GM21390 (cell line): ENCODE measurements around the gene PDE3B.
"Not testable (repeated sequence)": the region's sequence is repeated elsewhere in the genome, so short reads cannot be mapped to it uniquely, and the experiment has no call there.

Source experiments
- ATAC-seq: cut with Tn5 transposase; IDR thresholded peaks from one replicate; pipeline ENCODE4 v1.9.1; 2021; ENCODE audit not compliant: unreplicated experiment

Gene PDE3B

DNA sequence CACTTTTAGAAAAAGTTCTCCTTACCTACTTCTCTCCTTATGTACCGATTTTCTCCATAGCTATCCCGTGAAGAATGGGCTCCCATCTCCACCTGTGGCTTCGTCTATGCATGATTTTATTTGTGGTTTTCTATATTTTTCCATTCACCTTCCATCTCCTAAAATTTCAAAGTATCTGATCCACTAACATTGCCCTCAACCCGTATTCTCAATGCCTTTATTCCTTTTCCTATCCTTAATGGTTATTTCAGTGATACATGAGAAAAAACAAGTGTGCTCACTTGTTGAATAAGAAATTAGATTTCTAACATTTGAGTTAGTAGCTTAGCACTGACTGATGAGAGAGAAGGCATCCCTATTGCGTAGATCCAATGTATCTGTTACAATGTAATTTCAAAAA, 231.6 kb downstream of the PDE3B start:
- no peak for ATAC-seq

- no peak for ATAC-seq
Observed at GRCh38 chr11:14881576-14882193, 238.1 kb downstream of the PDE3B start.

- no peak for ATAC-seq
Observed at GRCh38 chr11:14882196-14882595, 238.6 kb downstream of the PDE3B start.

DNA sequence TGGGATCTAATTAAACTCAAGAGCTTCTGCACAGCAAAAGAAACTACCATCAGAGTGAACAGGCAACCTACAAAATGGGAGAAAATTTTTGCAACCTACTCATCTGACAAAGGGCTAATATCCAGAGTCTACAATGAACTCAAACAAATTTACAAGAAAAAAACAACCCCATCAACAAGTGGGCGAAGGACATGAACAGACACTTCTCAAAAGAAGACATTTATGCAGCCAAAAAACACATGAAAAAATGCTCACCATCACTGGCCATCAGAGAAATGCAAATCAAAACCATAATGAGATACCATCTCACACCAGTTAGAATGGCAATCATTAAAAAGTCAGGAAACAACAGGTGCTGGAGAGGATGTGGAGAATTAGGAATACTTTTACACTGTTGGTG, 240.1 kb downstream of the PDE3B start:
- not testable (repeated sequence) for ATAC-seq

GRCh38 chr11:14884667-14885273, 241.2 kb downstream of the PDE3B start:
- no peak for ATAC-seq

- ATAC-seq: no peak
Observed at GRCh38 chr11:14886513-14886912, 242.9 kb downstream of the PDE3B start.

- ATAC-seq: peak; percentile 51
Observed at GRCh38 chr11:14891143-14892035, 247.8 kb downstream of the PDE3B start.

DNA sequence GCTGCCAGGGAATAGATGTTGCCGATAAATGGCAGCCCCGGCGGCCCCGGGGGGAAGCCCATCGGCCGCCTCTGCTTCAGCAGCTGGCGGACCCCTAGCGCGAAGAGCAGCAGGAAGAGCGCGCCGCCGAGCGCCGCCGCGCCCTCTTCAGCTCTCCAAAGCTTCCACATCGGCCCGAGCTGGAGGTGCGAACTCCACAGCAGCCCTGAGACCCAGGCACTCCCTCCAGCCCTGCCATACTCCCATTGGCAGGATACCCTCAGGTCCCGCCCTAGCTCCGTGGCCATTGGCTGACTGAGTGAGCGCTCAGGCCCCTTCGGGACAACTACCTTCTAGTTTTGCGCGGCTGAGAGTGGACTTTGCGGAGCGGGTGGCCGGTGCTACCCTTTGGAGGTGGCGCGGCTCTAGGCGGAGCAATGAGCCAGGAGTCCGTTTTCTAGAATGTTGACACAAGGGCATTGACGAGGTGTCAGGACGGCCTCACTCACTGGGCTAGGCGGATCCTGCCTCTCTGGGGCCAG, 248.5 kb downstream of the PDE3B start, which contains the start of gene CYP2R1:
Gene CYP2R1 (minus strand): TSS at position 196 of the 521 bp plus-strand sequence. CDS start 26 bp downstream, at position 170.
- ATAC-seq: peak; percentile 95

DNA sequence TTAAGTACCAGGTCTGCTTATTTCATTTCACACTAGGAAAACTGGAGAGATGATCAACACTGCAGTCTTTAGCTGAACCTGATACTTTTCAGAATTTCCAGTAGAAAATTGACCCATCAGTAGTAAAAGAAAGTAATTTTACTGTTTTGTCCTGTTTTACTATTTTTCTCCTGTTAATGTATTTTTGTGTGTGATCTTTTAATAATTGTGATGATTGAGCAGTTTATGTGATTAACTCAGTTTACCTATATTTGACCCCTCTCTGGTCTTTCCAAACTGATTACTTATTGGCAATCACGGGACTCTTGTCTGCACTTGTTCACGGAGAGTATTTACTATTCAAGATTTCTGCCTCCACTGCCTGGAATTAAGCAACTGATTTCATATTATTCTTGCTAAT, 249.0 kb downstream of the PDE3B start:
- ATAC-seq: no peak

DNA sequence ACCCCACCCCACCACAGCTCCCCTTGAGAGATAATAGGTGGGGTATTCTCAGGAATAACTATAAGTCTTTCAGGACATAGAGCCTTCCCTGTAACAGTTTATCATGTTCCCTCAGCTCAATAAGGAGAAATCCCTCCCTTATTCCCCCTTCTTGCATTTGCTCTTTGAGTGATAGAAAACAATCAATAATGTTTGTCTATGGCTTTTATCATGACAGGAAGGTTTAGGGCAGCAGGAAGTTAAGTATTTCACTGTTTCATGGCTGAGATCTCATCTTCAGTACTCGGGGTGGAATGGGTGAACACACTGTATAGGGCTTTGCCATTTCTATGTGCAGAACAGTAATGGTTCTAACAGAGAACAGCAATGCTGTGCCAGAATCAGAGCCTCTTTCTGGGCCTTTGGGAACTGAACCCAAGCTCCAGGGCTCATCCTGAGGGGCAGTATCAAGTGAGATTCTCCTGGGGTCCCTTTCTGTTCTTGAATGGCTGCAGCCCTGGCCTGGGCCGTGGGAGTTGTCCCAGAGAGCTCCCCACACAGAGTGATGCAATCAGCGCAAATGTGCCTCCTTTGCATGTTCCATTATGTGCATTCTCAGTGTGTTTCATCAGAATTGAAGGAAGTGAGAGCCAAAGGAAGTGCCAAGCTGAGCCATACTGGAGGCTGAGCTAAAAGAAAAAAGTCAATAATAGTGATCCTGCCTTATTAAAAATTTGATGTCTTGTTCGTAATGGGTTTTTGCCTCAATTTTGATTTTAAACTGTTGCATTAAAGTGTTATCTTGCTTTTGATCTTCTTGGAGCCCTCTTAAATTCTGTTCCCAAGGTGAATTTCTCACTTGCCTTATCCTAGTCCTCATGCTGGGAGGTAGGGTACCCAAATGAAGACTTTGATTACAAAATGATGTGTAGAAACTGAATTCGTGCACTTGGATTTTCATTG, 251.3 kb downstream of the PDE3B start:
- ATAC-seq: no peak

GRCh38 chr11:14898355-14898754, 254.8 kb downstream of the PDE3B start:
- ATAC-seq: no peak

- ATAC-seq: no peak
Observed at GRCh38 chr11:14898906-14899305, 255.3 kb downstream of the PDE3B start.

- ATAC-seq: no peak
Observed at GRCh38 chr11:14902650-14903350, 259.2 kb downstream of the PDE3B start.

DNA sequence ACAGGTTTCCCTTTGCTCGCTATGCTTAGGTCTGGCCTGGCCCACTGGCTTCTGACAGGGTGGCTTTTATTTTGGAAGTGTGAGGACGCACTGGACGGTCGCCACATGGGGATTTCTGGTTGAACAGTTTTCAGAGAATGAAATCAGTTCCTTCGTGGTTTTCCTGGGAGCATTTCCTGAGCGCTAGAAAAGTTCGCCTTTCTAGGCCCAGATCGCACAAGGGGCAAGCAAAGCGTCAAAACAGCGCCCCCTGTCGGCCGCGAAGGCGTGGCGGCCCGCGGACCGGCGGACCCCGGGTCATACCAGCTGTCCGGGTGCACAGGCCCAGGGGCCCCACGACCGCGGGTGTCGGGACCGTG, 261.1 kb downstream of the PDE3B start:
- peak; percentile 47 for ATAC-seq

DNA sequence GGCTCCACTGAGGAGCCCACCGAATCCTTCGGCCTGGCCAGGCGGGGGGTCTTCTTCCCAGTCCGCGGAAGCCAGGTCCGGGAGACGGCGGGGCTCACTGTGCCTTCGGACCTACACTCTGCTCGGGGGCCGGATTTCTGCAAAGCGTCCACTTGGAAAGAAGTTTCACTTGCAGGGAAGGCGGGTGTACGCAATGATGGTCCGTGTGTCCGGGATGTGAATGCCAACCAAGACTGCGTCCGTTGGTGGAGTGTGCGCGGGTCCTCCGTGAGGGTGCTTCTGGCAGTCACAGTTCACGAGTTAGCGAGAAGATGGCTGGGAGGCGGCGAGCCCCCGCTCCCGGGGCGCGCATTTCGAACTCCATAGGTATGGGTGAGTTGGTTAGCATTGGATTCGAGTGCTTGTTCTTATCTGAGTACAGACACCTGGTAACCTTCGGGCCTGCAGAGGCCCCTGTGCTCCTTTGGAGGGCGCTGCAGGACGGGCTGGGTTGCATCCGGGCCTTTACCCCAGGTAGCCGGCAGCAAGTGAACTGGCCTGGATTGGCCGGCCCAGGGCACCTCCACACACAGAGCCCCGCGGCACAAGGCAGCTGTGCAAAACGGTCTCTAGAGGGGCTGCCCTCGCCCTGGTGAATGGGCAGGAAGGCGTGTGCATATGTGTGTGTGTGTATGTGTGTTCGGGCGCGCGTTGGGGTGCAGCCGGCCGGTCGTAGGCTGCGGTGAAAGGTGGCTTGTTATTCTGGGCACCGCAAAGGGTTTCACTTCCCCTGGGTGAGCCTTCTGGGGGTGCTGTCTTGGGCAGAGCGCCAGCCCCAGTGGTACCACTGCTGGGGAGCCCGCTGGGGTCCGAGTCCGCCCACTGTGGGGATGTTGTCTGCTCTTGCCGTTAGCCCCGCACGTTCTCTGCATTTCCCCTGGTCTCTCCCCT, 261.8 kb downstream of the PDE3B start:
- ATAC-seq: peak; percentile 61

GRCh38 chr11:14906578-14906977, 263.0 kb downstream of the PDE3B start:
- no peak for ATAC-seq

DNA sequence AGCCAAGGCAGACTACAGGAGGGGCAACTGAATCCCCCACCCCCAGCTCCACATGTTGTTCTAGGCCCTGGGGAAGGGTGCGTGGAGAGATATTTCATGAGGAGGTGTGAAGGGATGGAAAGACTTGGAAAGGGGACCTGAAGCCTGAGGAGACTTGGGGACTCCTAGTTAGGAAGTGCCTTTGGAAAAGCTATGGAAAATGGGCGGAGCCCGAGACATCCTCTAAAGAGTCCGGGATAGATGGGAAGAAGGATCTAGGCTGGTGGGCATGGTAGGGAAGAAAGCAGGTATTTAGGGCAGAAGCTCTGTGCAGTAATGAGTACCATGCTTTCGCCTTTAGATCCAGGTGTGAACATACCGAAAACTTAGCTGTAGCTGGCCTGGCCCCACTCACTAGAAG, 263.4 kb downstream of the PDE3B start:
- ATAC-seq: no peak

DNA sequence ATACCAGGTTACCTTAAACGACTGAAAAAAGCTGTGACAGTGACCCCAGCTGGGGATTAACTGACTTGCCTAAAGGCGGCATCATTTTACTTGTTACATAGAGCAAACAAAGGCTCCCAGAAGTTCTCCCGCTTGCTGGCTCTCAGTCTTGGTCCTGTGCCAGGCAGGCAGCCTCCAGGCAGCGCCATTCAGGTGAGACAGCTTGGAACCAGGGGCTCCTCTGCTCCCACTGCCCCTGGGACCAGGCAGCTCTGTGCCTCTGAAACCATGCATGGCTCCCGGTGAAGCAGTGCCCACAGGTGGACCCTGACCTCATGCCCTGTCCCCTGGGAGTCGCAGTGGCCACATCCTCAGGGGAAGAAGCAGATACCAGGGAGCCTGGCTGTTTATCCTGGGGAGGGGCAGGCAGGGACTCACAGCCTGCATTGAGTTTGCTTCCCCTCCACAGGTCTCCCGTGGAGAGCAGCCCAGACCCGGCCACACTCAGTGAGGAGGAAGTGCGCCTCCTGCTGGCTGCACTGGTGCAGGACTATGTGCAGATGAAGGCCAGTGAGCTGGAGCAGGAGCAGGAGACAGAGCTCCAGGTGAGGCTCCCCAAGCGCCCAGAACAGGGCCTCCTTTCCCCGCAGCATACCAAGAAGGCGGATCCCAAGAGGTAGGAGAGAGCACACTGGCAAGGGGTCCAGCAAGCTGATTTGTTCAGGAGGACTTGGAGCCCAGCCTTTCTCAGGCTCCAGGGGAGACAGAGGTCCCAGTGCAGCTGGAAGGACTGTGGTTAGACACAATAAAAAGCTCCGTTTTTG, 264.0 kb downstream of the PDE3B start:
- peak; percentile 61 for ATAC-seq
